GM19463 (cell line): ENCODE measurements around the gene NKX1-1.
"Not testable (repeated sequence)": the region's sequence is repeated elsewhere in the genome, so short reads cannot be mapped to it uniquely, and the experiment has no call there.

Source experiments
- ATAC-seq: cut with Tn5 transposase; IDR thresholded peaks from one replicate; pipeline ENCODE4 v1.9.1; 2021; ENCODE audit warnings: mild to moderate bottlenecking, moderate library complexity; ENCODE audit not compliant: unreplicated experiment

NKX1-1 gene

GRCh38 chr4:1375051-1375721 lies 31.1 kb downstream of the NKX1-1 start:
- no peak for ATAC-seq

- ATAC-seq, result no peak
Measured at GRCh38 chr4:1374706-1375045, 31.6 kb downstream of the NKX1-1 start.

GRCh38 chr4:1373892-1374705 lies 32.1 kb downstream of the NKX1-1 start:
- ATAC-seq, result no peak

- ATAC-seq, result not testable (repeated sequence)
Measured at GRCh38 chr4:1372576-1372975, 33.7 kb downstream of the NKX1-1 start.

- ATAC-seq, result no peak
Measured at GRCh38 chr4:1371176-1372165, 34.8 kb downstream of the NKX1-1 start.

- no peak for ATAC-seq
Measured at GRCh38 chr4:1370321-1371124, 35.7 kb downstream of the NKX1-1 start.

GRCh38 chr4:1369479-1370079 lies 36.7 kb downstream of the NKX1-1 start:
- ATAC-seq, result no peak

- ATAC-seq, result no peak
Measured at GRCh38 chr4:1369091-1369450, 37.2 kb downstream of the NKX1-1 start.

GRCh38 chr4:1368421-1369090 lies 37.7 kb downstream of the NKX1-1 start:
- no peak for ATAC-seq

- no peak for ATAC-seq
Measured at GRCh38 chr4:1367936-1368289, 38.3 kb downstream of the NKX1-1 start.

- no peak for ATAC-seq
Measured at GRCh38 chr4:1367230-1367935, 38.9 kb downstream of the NKX1-1 start.

- ATAC-seq, result no peak
Measured at GRCh38 chr4:1366371-1367229, 39.6 kb downstream of the NKX1-1 start.

GRCh38 chr4:1365271-1366178 lies 40.7 kb downstream of the NKX1-1 start:
- no peak for ATAC-seq

GRCh38 chr4:1364748-1365147 lies 41.5 kb downstream of the NKX1-1 start:
- ATAC-seq, result no peak

GRCh38 chr4:1364217-1364616 lies 42.0 kb downstream of the NKX1-1 start:
- no peak for ATAC-seq

- no peak for ATAC-seq
Measured at GRCh38 chr4:1363513-1363912, 42.7 kb downstream of the NKX1-1 start.

GRCh38 chr4:1362521-1362920 lies 43.7 kb downstream of the NKX1-1 start:
- no peak for ATAC-seq
